ENCODE measurements around the gene C12orf57. TPM values are rescaled to one million over a fixed set of nuclear protein-coding genes. Genes with fewer than 3 reads are reported as not detected.

Gene C12orf57
- total and polyA plus RNA-seq, 10 of the 15 experiments (the other 5 are each of a cell fraction or from before 2014, with no cell fraction given): 64.5 to 377 (median 211) TPM

- no peak for TF ChIP-seq ZNF24 (IDR thresholded peaks at IDR 0.05)
- TF ChIP-seq MAX (IDR thresholded peaks at IDR 0.05; ENCODE audit: low read depth, low read length): peak; percentile 80; the same call in 1 of the 2 replicates
- TF ChIP-seq MEF2A (IDR thresholded peaks at IDR 0.05; ENCODE audit: insufficient read depth, low read depth, low read length): 0 out of 2 replicates have a peak, but pooled peaks have one; percentile 49
- peak; percentile 32 for TF ChIP-seq USF1 (IDR thresholded peaks at IDR 0.05; ENCODE audit: borderline replicate concordance, extremely low read length, insufficient read depth, low read depth, low read length)
- 0 out of 2 replicates have a peak, but pooled peaks have one; percentile 3 for TF ChIP-seq LARP7 (IDR thresholded peaks at IDR 0.05)
- TF ChIP-seq ETV6 (conservative IDR thresholded peaks at IDR 0.05 in 1 of 2, IDR thresholded peaks at IDR 0.05 in 1 of 2; ENCODE audit: borderline replicate concordance in 1 of 2, low read depth in 1 of 2): no peak
- TF ChIP-seq FOXM1 (IDR thresholded peaks at IDR 0.05; ENCODE audit: low read depth, low read length): no peak
- TF ChIP-seq CBX5 (IDR thresholded peaks at IDR 0.05; ENCODE audit: low read depth): no peak
- TF ChIP-seq NBN (IDR thresholded peaks at IDR 0.05): peak; percentile 58; the same call in 1 of the 2 replicates
- TF ChIP-seq CBFB (IDR thresholded peaks at IDR 0.05; ENCODE audit: low read depth): no peak
- 0 out of 2 replicates have a peak, but pooled peaks have one; percentile 40 for TF ChIP-seq SMAD5 (IDR thresholded peaks at IDR 0.05; ENCODE audit: low read depth)
Measured at GRCh38 chr12:6965026-6965661, 21.3 kb downstream of the C12orf57 start (continued).

All from GM12878 (cell line).